Transverse colon (tissue), 4 donors: ENCODE data around the gene DDX50.
A peak's percentile ranks its signal among the peaks of the same experiment; 100 is the strongest.

Experiments used
- CTCF ChIP-seq, 5 experiments: fragments of 200-600 bp in 3 of 5; fragments of 450-650 bp in 2 of 5; sonication (generic) in 3 of 5; IDR thresholded peaks; 1 replicate in 2 of 5; 2 replicates in 3 of 5; pipeline ENCODE4 v1.5.1; 2016 to 2017; ENCODE audit warnings: antibody characterized with exemption in 5 of 5, inconsistent platforms in 3 of 5, mild to moderate bottlenecking in 2 of 5, moderate library complexity in 1 of 5
- POLR2AphosphoS5 ChIP-seq, 3 donors: sonication (generic); formaldehyde crosslinking; IDR thresholded peaks; one replicate each; pipeline ENCODE4 v1.6.1; 2016; ENCODE audit warnings: antibody characterized with exemption in 3 of 3

GRCh38 chr10:68955832-68956532, 54.9 kb downstream of the DDX50 start, which contains the start of gene DDX21:
- TF ChIP-seq CTCF (IDR thresholded peaks at IDR 0.05) (peak; percentile 47 to 77 (median 57)), POLR2AphosphoS5 (IDR thresholded peaks at IDR 0.05) (peak; percentile 87 to 93 (median 92))
